Measurements from ENCODE around the gene RAD51B. TPM values are rescaled to one million over a fixed set of nuclear protein-coding genes. Genes with fewer than 3 reads are reported as not detected.

The RAD51B gene
- total and polyA plus RNA-seq, 2 of the 13 experiments (the other 11 are each of a cell fraction or from before 2014, with no cell fraction given), result 7.0 to 9.5 TPM

- TF ChIP-seq IKZF4 (CRISPR knock-in tag; IDR thresholded peaks at IDR 0.05; ENCODE audit: borderline replicate concordance, low read depth, not compliant biosample characterization), result no peak
- TF ChIP-seq, protein P1, sequence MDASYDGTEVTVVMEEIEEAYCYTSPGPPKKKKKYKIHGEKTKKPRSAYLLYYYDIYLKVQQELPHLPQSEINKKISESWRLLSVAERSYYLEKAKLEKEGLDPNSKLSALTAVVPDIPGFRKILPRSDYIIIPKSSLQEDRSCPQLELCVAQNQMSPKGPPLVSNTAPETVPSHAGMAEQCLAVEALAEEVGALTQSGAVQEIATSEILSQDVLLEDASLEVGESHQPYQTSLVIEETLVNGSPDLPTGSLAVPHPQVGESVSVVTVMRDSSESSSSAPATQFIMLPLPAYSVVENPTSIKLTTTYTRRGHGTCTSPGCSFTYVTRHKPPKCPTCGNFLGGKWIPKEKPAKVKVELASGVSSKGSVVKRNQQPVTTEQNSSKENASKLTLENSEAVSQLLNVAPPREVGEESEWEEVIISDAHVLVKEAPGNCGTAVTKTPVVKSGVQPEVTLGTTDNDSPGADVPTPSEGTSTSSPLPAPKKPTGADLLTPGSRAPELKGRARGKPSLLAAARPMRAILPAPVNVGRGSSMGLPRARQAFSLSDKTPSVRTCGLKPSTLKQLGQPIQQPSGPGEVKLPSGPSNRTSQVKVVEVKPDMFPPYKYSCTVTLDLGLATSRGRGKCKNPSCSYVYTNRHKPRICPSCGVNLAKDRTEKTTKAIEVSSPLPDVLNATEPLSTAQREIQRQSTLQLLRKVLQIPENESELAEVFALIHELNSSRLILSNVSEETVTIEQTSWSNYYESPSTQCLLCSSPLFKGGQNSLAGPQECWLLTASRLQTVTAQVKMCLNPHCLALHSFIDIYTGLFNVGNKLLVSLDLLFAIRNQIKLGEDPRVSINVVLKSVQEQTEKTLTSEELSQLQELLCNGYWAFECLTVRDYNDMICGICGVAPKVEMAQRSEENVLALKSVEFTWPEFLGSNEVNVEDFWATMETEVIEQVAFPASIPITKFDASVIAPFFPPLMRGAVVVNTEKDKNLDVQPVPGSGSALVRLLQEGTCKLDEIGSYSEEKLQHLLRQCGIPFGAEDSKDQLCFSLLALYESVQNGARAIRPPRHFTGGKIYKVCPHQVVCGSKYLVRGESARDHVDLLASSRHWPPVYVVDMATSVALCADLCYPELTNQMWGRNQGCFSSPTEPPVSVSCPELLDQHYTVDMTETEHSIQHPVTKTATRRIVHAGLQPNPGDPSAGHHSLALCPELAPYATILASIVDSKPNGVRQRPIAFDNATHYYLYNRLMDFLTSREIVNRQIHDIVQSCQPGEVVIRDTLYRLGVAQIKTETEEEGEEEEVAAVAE (CRISPR knock-in tag; IDR thresholded peaks at IDR 0.05; ENCODE audit: borderline replicate concordance), result no peak
Measured at GRCh38 chr14:68678471-68678870, 858.9 kb downstream of the RAD51B start (continued).

GRCh38 chr14:68679301-68679700 lies 859.7 kb downstream of the RAD51B start:
- no peaks in the 10 kb centered on the region for H3K9me3 ChIP-seq (ENCODE audit: low read length)
- H3K36me3 ChIP-seq (replicated peaks in 1 of 2; ENCODE audit: control insufficient read depth in 1 of 2, insufficient read depth in 2 of 2, low read length in 2 of 2), result no peaks in the 10 kb centered on the region
- CTCF ChIA-PET (ENCODE audit: low intra/inter-chr PET ratio, low total read pairs), result no interaction called here
- FAIRE-seq, result no peak
- no peak for DNase-seq (ENCODE audit: low spot score)
- no peak overlapping the region for H3K9ac ChIP-seq (ENCODE audit: insufficient read depth, low read depth, low read length)
- BruUV-seq (replicated peaks), result no TSS peak
- ATAC-seq, result no peak
- peaks cover 0 to 3% of the 10 kb centered on the region in 2 experiments; a peak in 2 of 5 replicates for H3K27me3 ChIP-seq (ENCODE audit: control insufficient read depth in 1 of 2, insufficient read depth in 2 of 2, low read length in 2 of 2)
- in situ Hi-C loops (cut with HindIII; ENCODE audit: extremely low pct_ligation_motif_present, low pct_unique_long_range_greater_than_20kb) (no loop called here), intact Hi-C loops (cut with micrococcal nuclease; ENCODE audit: unreplicated experiment) (no loop called here)
- H3K79me2 ChIP-seq (ENCODE audit: insufficient read depth, low read length), result no peaks in the 10 kb centered on the region
- peaks cover 66% of the 10 kb centered on the region for H3K4me1 ChIP-seq (ENCODE audit: insufficient read depth, low read length)
- H4K20me1 ChIP-seq (ENCODE audit: insufficient read depth, low read length), result no peaks in the 10 kb centered on the region
- H3K4me2 ChIP-seq (ENCODE audit: low read depth, low read length), result peak overlapping the region; percentile 54
- POLR2A ChIA-PET, result no interaction called here
- H3K27ac ChIP-seq (ENCODE audit: extremely low read length, insufficient read depth, low read length), result no peak overlapping the region
- peak overlapping the region in 1 of 3 experiments; percentile 3; a peak in 1 of 6 replicates for H3K4me3 ChIP-seq (replicated peaks in 1 of 3; ENCODE audit: insufficient read depth in 1 of 3, low read depth in 2 of 3, low read length in 3 of 3)
- no peak overlapping the region for H2AFZ ChIP-seq (ENCODE audit: low read length)
- no peak for TF ChIP-seq ZNF660 (CRISPR knock-in tag; IDR thresholded peaks at IDR 0.05; ENCODE audit: borderline replicate concordance, low read depth)
- no peak for TF ChIP-seq SMC3 (IDR thresholded peaks at IDR 0.05; ENCODE audit: low read length)
- no peak for TF ChIP-seq FOXO4 (CRISPR knock-in tag; conservative IDR thresholded peaks at IDR 0.05)
- no peak for TF ChIP-seq CEBPZ (IDR thresholded peaks at IDR 0.05; ENCODE audit: low read length)
- no peak for TF ChIP-seq ZNF136 (CRISPR knock-in tag; IDR thresholded peaks at IDR 0.05; ENCODE audit: low read depth)
- 0 out of 2 replicates have a peak, but pooled peaks have one; percentile 54 for TF ChIP-seq ADNP (CRISPR knock-in tag; IDR thresholded peaks at IDR 0.05)
- TF ChIP-seq STAT6 (CRISPR knock-in tag; IDR thresholded peaks at IDR 0.05; ENCODE audit: borderline replicate concordance), result no peak
- no peak for TF ChIP-seq ZBTB3 (CRISPR knock-in tag; IDR thresholded peaks at IDR 0.05; ENCODE audit: borderline replicate concordance, low read depth)

Data from HepG2 (cell line).